ENCODE data around the gene EIF3J. TPM values are rescaled to one million over a fixed set of nuclear protein-coding genes. Genes with fewer than 3 reads are reported as not detected.
"Not testable (repeated sequence)": the region's sequence is repeated elsewhere in the genome, so short reads cannot be mapped to it uniquely, and the experiment has no call there.

EIF3J gene
- total and polyA plus RNA-seq, 7 donors: 39.6 to 92.0 (median 50.4) TPM

- peaks cover 0 to 46% (median 40%) of the 10 kb centered on the region in 4 donors for H3K4me1 ChIP-seq
These were observed 515 bp upstream of the EIF3J start for GRCh38 chr15:44536302-44536961.

GRCh38 chr15:44537735-44538240, 841 bp downstream of the EIF3J start:
- no peak for TF ChIP-seq EP300 (IDR thresholded peaks at IDR 0.05)
- TF ChIP-seq CTCF (IDR thresholded peaks at IDR 0.05): no peak
- no peak for TF ChIP-seq POLR2AphosphoS5 (IDR thresholded peaks at IDR 0.05)
- TF ChIP-seq POLR2A (IDR thresholded peaks at IDR 0.05): no peak
- no peaks in the 10 kb centered on the region for H3K9me3 ChIP-seq
- no peaks in the 10 kb centered on the region for H3K27me3 ChIP-seq
- intact Hi-C loops (cut with DNase I): loop anchor here (2.0 to 10.0 kb wide), 3 partner anchors 111 to 837 kb away; partner anchors contain the start of genes CTDSPL2 and GATM
- no peak for DNase-seq
- H3K27ac ChIP-seq: peak overlapping the region; percentile 95 to 99 (median 98)
- H3K4me1 ChIP-seq: peaks cover 0 to 59% (median 53%) of the 10 kb centered on the region in 4 donors
- H3K36me3 ChIP-seq: peaks cover 0 to 22% (median 0%) of the 10 kb centered on the region in 4 donors
- 4 to 9% methylated on average over 13 of the region's 13 CpGs for WGBS, 2 donors
- peak overlapping the region; percentile 80 to 100 (median 90) for H3K4me3 ChIP-seq

More at GRCh38 chr15:44536302-44536961, 515 bp upstream of the EIF3J start:
- Histone ChIP-seq H3K27ac (peak overlapping the region; percentile 95 to 99 (median 98)), H3K4me3 (peak overlapping the region; percentile 80 to 100 (median 90)), H3K27me3 (no peaks in the 10 kb centered on the region), H3K9me3 (no peaks in the 10 kb centered on the region), H3K36me3 (peaks cover 0 to 21% (median 1%) of the 10 kb centered on the region in 4 donors)
- TF ChIP-seq POLR2AphosphoS5 (IDR thresholded peaks at IDR 0.05): peak; percentile 62 to 92 (median 80)
- peak; percentile 75 to 83 for TF ChIP-seq POLR2A (IDR thresholded peaks at IDR 0.05)
- peak in 3 of 4 experiments; percentile 25 to 43 (median 37) for TF ChIP-seq CTCF (IDR thresholded peaks at IDR 0.05)
- no peak for TF ChIP-seq EP300 (IDR thresholded peaks at IDR 0.05)
- 0% methylated on average over 45 to 46 of the region's 47 CpGs for WGBS, 2 donors
- DNase-seq: no peak
- intact Hi-C loops (cut with DNase I): loop anchor here (2.0 to 10.0 kb wide), 3 partner anchors 110 to 838 kb away; partner anchors contain the start of genes CTDSPL2 and GATM

GRCh38 chr15:44541282-44541958, 4.5 kb downstream of the EIF3J start:
- no peak overlapping the region for H3K4me3 ChIP-seq
- no peak for TF ChIP-seq POLR2A (IDR thresholded peaks at IDR 0.05)
- TF ChIP-seq EP300 (IDR thresholded peaks at IDR 0.05): no peak
- TF ChIP-seq CTCF (IDR thresholded peaks at IDR 0.05): no peak
- TF ChIP-seq POLR2AphosphoS5 (IDR thresholded peaks at IDR 0.05): no peak
- peak overlapping the region; percentile 10 to 71 (median 60) for H3K27ac ChIP-seq
- peaks cover 0 to 22% (median 0%) of the 10 kb centered on the region in 4 donors for H3K36me3 ChIP-seq
- 94 to 97% methylated on average over 4 of the region's 4 CpGs for WGBS, 2 donors
- no peak for DNase-seq
- no peaks in the 10 kb centered on the region for H3K27me3 ChIP-seq
- H3K9me3 ChIP-seq: no peaks in the 10 kb centered on the region
- intact Hi-C loops (cut with DNase I): no loop called here
- H3K4me1 ChIP-seq: peaks cover 0 to 80% (median 63%) of the 10 kb centered on the region in 4 donors

GRCh38 chr15:44542596-44542995, 5.6 kb downstream of the EIF3J start:
- Histone ChIP-seq H3K27me3 (no peaks in the 10 kb centered on the region), H3K27ac (peak overlapping the region in 3 of 4 donors; percentile 58 to 71 (median 63)), H3K36me3 (peaks cover 0 to 22% (median 0%) of the 10 kb centered on the region in 4 donors), H3K4me1 (peaks cover 0 to 83% (median 68%) of the 10 kb centered on the region in 4 donors), H3K9me3 (no peaks in the 10 kb centered on the region), H3K4me3 (no peak overlapping the region)
- no peak for TF ChIP-seq POLR2AphosphoS5 (IDR thresholded peaks at IDR 0.05)
- no peak for TF ChIP-seq CTCF (IDR thresholded peaks at IDR 0.05)
- DNase-seq: no peak
- intact Hi-C loops (cut with DNase I): no loop called here

GRCh38 chr15:44544745-44545144, 7.8 kb downstream of the EIF3J start:
- DNase-seq; H3K9me3 ChIP-seq; H3K27me3 ChIP-seq; intact Hi-C loops (cut with DNase I); H3K4me3 ChIP-seq: not testable (repeated sequence)
- 91 to 92% methylated on average over 5 of the region's 5 CpGs for WGBS, 2 donors
- H3K27ac ChIP-seq: peak overlapping the region in 1 of 4 donors; percentile 71
- H3K4me1 ChIP-seq: peaks cover 0 to 65% (median 51%) of the 10 kb centered on the region in 4 donors
- H3K36me3 ChIP-seq: peaks cover 0 to 14% (median 0%) of the 10 kb centered on the region in 4 donors
